ENCODE measurements around the gene GSE1. TPM values are rescaled to one million over a fixed set of nuclear protein-coding genes. Genes with fewer than 3 reads are reported as not detected.

Gene GSE1
- total RNA-seq, 1 donor from 2014 or later: 80.8 TPM

GRCh38 chr16:85661740-85662481 lies 48.8 kb downstream of the GSE1 start:
- no peak overlapping the region for H3K4me3 ChIP-seq
- no peak overlapping the region for H3K27ac ChIP-seq
- H3K4me1 ChIP-seq: peaks cover 6% of the 10 kb centered on the region
- TF ChIP-seq CTCF (IDR thresholded peaks at IDR 0.05): no peak
- no peak for TF ChIP-seq POLR2A (IDR thresholded peaks at IDR 0.05)
- no peak for TF ChIP-seq POLR2AphosphoS5 (IDR thresholded peaks at IDR 0.05; ENCODE audit: insufficient read depth in 1 of 2, low read depth in 1 of 2)
- peaks cover 0 to 76% of the 10 kb centered on the region in 2 donors for H3K36me3 ChIP-seq
- intact Hi-C loops (cut with DNase I): no loop called here
- H3K27me3 ChIP-seq: no peaks in the 10 kb centered on the region
- H3K9me3 ChIP-seq: no peaks in the 10 kb centered on the region
- DNase-seq (ENCODE audit: extremely low spot score in 2 of 2): no peak

DNA sequence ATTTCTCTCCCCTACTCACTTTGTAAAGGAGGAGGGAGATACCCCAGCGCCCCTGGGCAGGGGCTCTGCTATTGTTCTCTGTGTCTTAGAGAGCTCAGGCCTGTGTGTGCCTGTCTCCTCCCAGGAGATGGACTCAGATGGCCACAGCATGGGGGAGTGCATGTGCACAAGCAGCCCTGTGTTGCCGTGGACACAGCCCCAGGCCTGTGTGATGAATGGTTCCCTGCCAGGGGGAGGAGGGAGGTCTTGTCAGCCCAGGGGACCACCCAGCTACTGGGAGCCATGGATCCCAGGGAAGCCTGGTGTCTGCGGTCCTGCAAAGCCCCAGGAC lies 49.3 kb downstream of the GSE1 start:
- H3K4me1 ChIP-seq: peaks cover 6% of the 10 kb centered on the region
- no peaks in the 10 kb centered on the region for H3K27me3 ChIP-seq
- intact Hi-C loops (cut with DNase I): no loop called here
- no peak overlapping the region for H3K4me3 ChIP-seq
- no peaks in the 10 kb centered on the region for H3K9me3 ChIP-seq
- no peak overlapping the region for H3K27ac ChIP-seq
- peaks cover 0 to 76% of the 10 kb centered on the region in 2 donors for H3K36me3 ChIP-seq
- DNase-seq (ENCODE audit: extremely low spot score in 2 of 2): no peak
- no peak for TF ChIP-seq POLR2AphosphoS5 (IDR thresholded peaks at IDR 0.05; ENCODE audit: insufficient read depth in 1 of 2, low read depth in 1 of 2)
- no peak for TF ChIP-seq POLR2A (IDR thresholded peaks at IDR 0.05)

DNA sequence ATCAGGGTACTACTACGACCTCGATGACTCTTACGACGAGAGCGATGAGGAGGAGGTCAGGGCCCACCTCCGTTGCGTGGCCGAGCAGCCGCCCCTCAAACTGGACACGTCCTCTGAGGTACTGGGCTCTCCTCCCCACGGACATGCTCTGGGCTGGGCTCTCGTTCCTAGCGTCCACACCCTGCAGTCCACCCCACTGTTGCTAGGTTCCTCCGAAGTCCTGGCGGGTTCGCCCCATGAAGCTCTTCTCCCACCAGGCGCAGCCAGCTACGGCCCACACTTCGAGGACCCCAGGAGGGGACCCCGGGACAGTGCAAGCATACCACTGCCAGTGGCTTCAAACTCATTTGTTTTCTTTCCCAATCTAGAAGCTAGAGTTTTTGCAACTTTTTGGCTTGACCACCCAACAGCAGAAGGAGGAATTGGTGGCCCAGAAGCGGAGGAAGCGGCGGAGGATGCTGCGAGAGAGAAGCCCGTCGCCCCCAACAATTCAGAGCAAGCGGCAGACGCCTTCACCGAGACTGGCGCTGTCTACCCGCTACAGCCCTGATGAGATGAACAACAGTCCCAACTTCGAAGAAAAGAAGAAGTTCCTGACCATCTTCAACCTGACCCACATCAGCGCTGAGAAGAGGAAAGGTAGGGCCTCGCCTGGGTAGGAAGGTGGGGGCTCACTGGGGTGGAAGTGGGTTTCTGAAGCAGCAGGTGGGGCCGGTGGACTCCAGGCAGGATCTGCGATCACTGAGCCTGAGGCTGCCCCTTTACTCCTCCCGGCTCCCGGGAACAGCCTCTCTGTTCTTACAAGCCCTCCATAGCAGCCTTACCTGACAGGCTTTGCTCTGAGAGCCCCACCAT lies 50.1 kb downstream of the GSE1 start:
- TF ChIP-seq POLR2AphosphoS5 (IDR thresholded peaks at IDR 0.05; ENCODE audit: insufficient read depth in 1 of 2, low read depth in 1 of 2) (no peak), CTCF (IDR thresholded peaks at IDR 0.05) (no peak), POLR2A (IDR thresholded peaks at IDR 0.05) (no peak)
- H3K27ac ChIP-seq: no peak overlapping the region
- H3K9me3 ChIP-seq: no peaks in the 10 kb centered on the region
- H3K4me1 ChIP-seq: peaks cover 6% of the 10 kb centered on the region
- no peaks in the 10 kb centered on the region for H3K27me3 ChIP-seq
- intact Hi-C loops (cut with DNase I): no loop called here
- DNase-seq (ENCODE audit: extremely low spot score in 2 of 2): no peak
- peaks cover 0 to 77% of the 10 kb centered on the region in 2 donors for H3K36me3 ChIP-seq
- H3K4me3 ChIP-seq: no peak overlapping the region

GRCh38 chr16:85663891-85664321 lies 50.8 kb downstream of the GSE1 start:
- TF ChIP-seq POLR2A (IDR thresholded peaks at IDR 0.05) (no peak), POLR2AphosphoS5 (IDR thresholded peaks at IDR 0.05; ENCODE audit: insufficient read depth in 1 of 2, low read depth in 1 of 2) (no peak), CTCF (IDR thresholded peaks at IDR 0.05) (no peak)
- H3K27me3 ChIP-seq: no peaks in the 10 kb centered on the region
- H3K36me3 ChIP-seq: peaks cover 0 to 77% of the 10 kb centered on the region in 2 donors
- no peaks in the 10 kb centered on the region for H3K9me3 ChIP-seq
- H3K27ac ChIP-seq: no peak overlapping the region
- peaks cover 6% of the 10 kb centered on the region for H3K4me1 ChIP-seq
- intact Hi-C loops (cut with DNase I): no loop called here
- H3K4me3 ChIP-seq: no peak overlapping the region
- DNase-seq (ENCODE audit: extremely low spot score in 2 of 2): no peak

DNA sequence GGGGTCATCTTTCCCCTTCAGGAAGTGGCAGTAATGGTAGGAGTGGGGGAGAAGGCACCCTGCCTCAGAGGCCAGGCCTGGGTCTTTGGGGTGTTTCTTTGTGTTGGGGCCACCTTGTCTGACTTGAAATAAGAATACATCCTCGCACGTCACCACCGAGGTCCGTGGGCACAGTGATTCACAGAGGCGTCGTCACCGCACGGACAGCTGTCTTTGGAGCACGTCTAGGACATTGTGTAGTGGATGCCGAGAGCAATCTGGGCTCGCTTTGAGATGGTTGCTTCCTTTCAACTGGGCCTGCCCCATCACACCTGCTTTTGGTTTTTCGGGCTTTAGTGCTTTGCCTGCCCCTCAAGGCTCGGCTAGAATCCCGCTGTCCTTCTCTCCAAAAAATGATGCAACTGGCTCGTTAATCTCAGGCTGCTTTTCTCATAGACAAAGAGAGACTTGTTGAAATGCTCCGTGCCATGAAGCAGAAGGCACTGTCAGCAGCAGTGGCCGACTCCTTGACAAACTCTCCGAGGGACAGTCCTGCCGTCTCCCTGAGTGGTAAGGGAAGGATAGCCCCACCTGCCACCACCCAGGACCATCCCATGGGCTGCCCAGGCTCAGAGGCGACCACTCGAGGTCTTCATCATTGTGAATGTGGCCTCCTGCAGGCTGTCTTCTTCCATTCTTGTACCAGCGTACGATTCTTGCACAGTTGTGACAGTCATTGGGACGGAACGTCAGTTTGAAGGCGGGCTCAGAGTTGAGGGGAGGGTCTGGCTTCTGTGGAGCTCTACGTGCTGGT lies 51.7 kb downstream of the GSE1 start:
- peaks cover 4% of the 10 kb centered on the region for H3K4me1 ChIP-seq
- H3K4me3 ChIP-seq: no peak overlapping the region
- intact Hi-C loops (cut with DNase I): no loop called here
- no peak for DNase-seq (ENCODE audit: extremely low spot score in 2 of 2)
- H3K27ac ChIP-seq: no peak overlapping the region
- H3K36me3 ChIP-seq: peaks cover 0 to 78% of the 10 kb centered on the region in 2 donors
- H3K27me3 ChIP-seq: no peaks in the 10 kb centered on the region
- no peaks in the 10 kb centered on the region for H3K9me3 ChIP-seq
- TF ChIP-seq CTCF (IDR thresholded peaks at IDR 0.05): no peak
- no peak for TF ChIP-seq POLR2A (IDR thresholded peaks at IDR 0.05)
